PFSK-1 (cell line): ENCODE results near the gene TGM5.

Experiments
- POLR2AphosphoS5 ChIP-seq: IDR thresholded peaks from 2 replicates; pipeline ENCODE4 v1.6.1; 2012; ENCODE audit warnings: low read depth, mild to moderate bottlenecking, control low read depth, low read length, moderate library complexity
- REST ChIP-seq, 2 experiments: IDR thresholded peaks; 2 replicates each; pipeline versions ENCODE4 v1.6.1 to v1.8.0; 2011 to 2012; ENCODE audit warnings: low read depth in 2 of 2, low read length in 2 of 2, control low read depth in 1 of 2, inconsistent platforms in 1 of 2, mild to moderate bottlenecking in 1 of 2, moderate library complexity in 1 of 2; ENCODE audit not compliant: insufficient read depth in 1 of 2
- SIN3A ChIP-seq: IDR thresholded peaks from 2 replicates; pipeline ENCODE4 v1.6.1; 2012; ENCODE audit warnings: mild to moderate bottlenecking, low read length, moderate library complexity, borderline replicate concordance; ENCODE audit not compliant: insufficient read depth

DNA sequence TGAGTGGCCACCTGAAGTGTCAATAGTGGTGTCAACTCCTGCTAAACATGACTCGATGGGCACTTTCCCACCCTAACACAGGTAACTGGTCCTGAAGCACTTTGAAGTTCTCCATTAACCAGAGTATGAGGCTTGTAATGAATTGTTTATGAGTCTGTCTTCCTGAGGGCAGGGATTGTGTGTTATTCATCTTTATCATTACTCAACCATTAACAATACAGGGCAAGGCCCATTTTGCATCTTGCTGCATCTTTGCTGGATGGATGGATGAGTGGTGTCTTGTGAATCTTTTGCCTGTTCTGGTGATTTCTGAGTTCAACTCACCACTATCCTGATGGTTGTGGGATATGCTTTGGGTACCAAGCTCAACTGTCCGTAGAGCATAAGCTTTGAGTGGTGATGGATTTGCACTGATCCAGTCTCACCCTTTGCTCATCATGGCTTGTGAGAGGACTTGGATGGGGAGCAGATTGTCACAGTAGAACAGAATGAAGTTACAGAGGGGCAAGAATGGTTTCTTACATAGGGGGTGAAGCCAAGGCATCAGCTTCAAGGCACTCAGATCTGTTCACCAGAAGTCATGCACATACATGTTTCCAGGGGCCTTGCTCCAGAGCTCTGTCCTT lies 23.6 kb downstream of the TGM5 start:
- TF ChIP-seq SIN3A (no peak), POLR2AphosphoS5 (no peak), REST (IDR thresholded peaks at IDR 0.05; ENCODE audit: insufficient read depth in 1 of 2, low read depth in 2 of 2, low read length in 2 of 2) (no peak)
